Islet precursor cell (in vitro differentiated cells): ENCODE measurements around the gene EPB41L1.

Experiments used
- DNase-seq: peaks from one replicate; pipeline ENCODE4 v3.0.0-alpha.2; 2018

EPB41L1 gene

GRCh38 chr20:36154700-36155628 is at the start of gene EPB41L1:
EPB41L1 (plus strand) TSS chr20:36154740; CDS start chr20:36173778, 19,038 bp downstream.
- DNase-seq, result peak; percentile 67

- no peak for DNase-seq
These were observed 49.7 kb upstream of the EPB41L1 start for GRCh38 chr20:36104856-36105255.

GRCh38 chr20:36105711-36106226 is 48.8 kb upstream of the EPB41L1 start:
- DNase-seq, result no peak

GRCh38 chr20:36106606-36107005 is 47.9 kb upstream of the EPB41L1 start:
- DNase-seq, result no peak

- DNase-seq, result no peak
These were observed 46.7 kb upstream of the EPB41L1 start for GRCh38 chr20:36107881-36108280.

- no peak for DNase-seq
These were observed 45.1 kb upstream of the EPB41L1 start for GRCh38 chr20:36109251-36109947.

GRCh38 chr20:36110994-36111393 is 43.5 kb upstream of the EPB41L1 start:
- DNase-seq, result no peak

GRCh38 chr20:36112112-36112511 is 42.4 kb upstream of the EPB41L1 start:
- DNase-seq, result peak; percentile 67

- DNase-seq, result no peak
These were observed 41.5 kb upstream of the EPB41L1 start for GRCh38 chr20:36113036-36113435.

GRCh38 chr20:36113566-36114250 is 40.8 kb upstream of the EPB41L1 start:
- no peak for DNase-seq

- DNase-seq, result no peak
These were observed 39.8 kb upstream of the EPB41L1 start for GRCh38 chr20:36114707-36115106.

- no peak for DNase-seq
These were observed 38.6 kb upstream of the EPB41L1 start for GRCh38 chr20:36115925-36116324.

- DNase-seq, result peak; percentile 90
These were observed 37.6 kb upstream of the EPB41L1 start for GRCh38 chr20:36116807-36117441.

GRCh38 chr20:36117638-36118037 is 36.9 kb upstream of the EPB41L1 start:
- no peak for DNase-seq

- DNase-seq, result no peak
These were observed 36.2 kb upstream of the EPB41L1 start for GRCh38 chr20:36118371-36118770.

- no peak for DNase-seq
These were observed 35.0 kb upstream of the EPB41L1 start for GRCh38 chr20:36119537-36119936.

GRCh38 chr20:36120241-36120640 is 34.3 kb upstream of the EPB41L1 start:
- no peak for DNase-seq

GRCh38 chr20:36120991-36121390 is 33.5 kb upstream of the EPB41L1 start:
- no peak for DNase-seq

GRCh38 chr20:36121981-36122930 is 32.3 kb upstream of the EPB41L1 start:
- peak; percentile 84 for DNase-seq

- no peak for DNase-seq
These were observed 31.6 kb upstream of the EPB41L1 start for GRCh38 chr20:36122931-36123288.

GRCh38 chr20:36125097-36125496 is 29.4 kb upstream of the EPB41L1 start:
- DNase-seq, result no peak
